GM19324 (cell line): Measurements from ENCODE around the gene ADD1.

Source experiments
- ATAC-seq: cut with Tn5 transposase; IDR thresholded peaks from one replicate; pipeline ENCODE4 v1.9.1; 2021; ENCODE audit warnings: mild to moderate bottlenecking, moderate library complexity; ENCODE audit not compliant: unreplicated experiment, low FRiP score

The ADD1 gene

GRCh38 chr4:2820216-2820982 is 23.2 kb upstream of the ADD1 start:
- ATAC-seq = no peak

GRCh38 chr4:2822461-2823300 is 21.0 kb upstream of the ADD1 start:
- no peak for ATAC-seq

- no peak for ATAC-seq
Observed at GRCh38 chr4:2823301-2823670, 20.4 kb upstream of the ADD1 start.

GRCh38 chr4:2823671-2824328 is 19.8 kb upstream of the ADD1 start:
- ATAC-seq = no peak

GRCh38 chr4:2824329-2824835 is 19.3 kb upstream of the ADD1 start:
- no peak for ATAC-seq

- no peak for ATAC-seq
Observed at GRCh38 chr4:2824836-2825381, 18.7 kb upstream of the ADD1 start.

GRCh38 chr4:2825740-2826139 is 17.9 kb upstream of the ADD1 start:
- no peak for ATAC-seq

- ATAC-seq = no peak
Observed at GRCh38 chr4:2827071-2827873, 16.4 kb upstream of the ADD1 start.

- ATAC-seq = no peak
Observed at GRCh38 chr4:2827874-2828751, 15.5 kb upstream of the ADD1 start.

- ATAC-seq = no peak
Observed at GRCh38 chr4:2828758-2829181, 14.9 kb upstream of the ADD1 start.

GRCh38 chr4:2829321-2829932 is 14.2 kb upstream of the ADD1 start:
- ATAC-seq = no peak

GRCh38 chr4:2829933-2830451 is 13.7 kb upstream of the ADD1 start:
- ATAC-seq = no peak

- no peak for ATAC-seq
Observed at GRCh38 chr4:2830632-2831610, 12.7 kb upstream of the ADD1 start.

GRCh38 chr4:2831611-2832308 is 11.9 kb upstream of the ADD1 start:
- ATAC-seq = no peak

- no peak for ATAC-seq
Observed at GRCh38 chr4:2832309-2832980, 11.2 kb upstream of the ADD1 start.
